BLaER1 treated with 17β-estradiol and CSF1 and Interleukin-3, amounts not matched to agents 10 nM and 100 nM (cell line): Measurements from ENCODE around the gene NMB.

Experiments
- H3K27ac ChIP-seq, 11 experiments: shearing (Covaris generic); formaldehyde crosslinking; 2 replicates each; pipeline ENCODE4 v1.8.1; 2022
- H3K27me3 ChIP-seq, 11 experiments: shearing (Covaris generic); formaldehyde crosslinking; 2 replicates each; pipeline ENCODE4 v1.8.1; 2022
- H3K36me3 ChIP-seq, 11 experiments: shearing (Covaris generic); formaldehyde crosslinking; 2 replicates each; pipeline ENCODE4 v1.8.1; 2022
- H3K4me1 ChIP-seq, 10 experiments: shearing (Covaris generic); formaldehyde crosslinking; 2 replicates each; pipeline ENCODE4 v1.8.1; 2022
- H3K4me2 ChIP-seq, 11 experiments: shearing (Covaris generic); formaldehyde crosslinking; 2 replicates each; pipeline ENCODE4 v1.8.1; 2022
- H3K4me3 ChIP-seq, 10 experiments: shearing (Covaris generic); formaldehyde crosslinking; 2 replicates each; pipeline ENCODE4 v1.8.1; 2022
- H3K9ac ChIP-seq, 11 experiments: shearing (Covaris generic); formaldehyde crosslinking; 2 replicates each; pipeline ENCODE4 v1.8.1; 2022
- H3K9me3 ChIP-seq, 11 experiments: shearing (Covaris generic); formaldehyde crosslinking; replicated peaks in 1 of 11; 2 replicates each; pipeline ENCODE4 v1.8.1; 2022
- H4K20me1 ChIP-seq, 11 experiments: shearing (Covaris generic); formaldehyde crosslinking; 2 replicates each; pipeline ENCODE4 v1.8.1; 2022
- Cebpa-rat ChIP-seq, 11 experiments: shearing (Covaris generic); IDR thresholded peaks; 2 replicates each; pipeline ENCODE4 v1.8.1; 2022

The NMB gene

GRCh38 chr15:84659904-84660781 lies 2.1 kb upstream of the NMB start:
- Histone ChIP-seq H3K36me3 (peaks cover 5 to 39% (median 11%) of the 10 kb centered on the region in 11 experiments; a peak in 20 of 22 replicates), H3K4me1 (peaks cover 38 to 52% (median 44%) of the 10 kb centered on the region in 10 experiments), H4K20me1 (peaks cover 0 to 13% (median 0%) of the 10 kb centered on the region in 11 experiments; a peak in 4 of 22 replicates)

DNA sequence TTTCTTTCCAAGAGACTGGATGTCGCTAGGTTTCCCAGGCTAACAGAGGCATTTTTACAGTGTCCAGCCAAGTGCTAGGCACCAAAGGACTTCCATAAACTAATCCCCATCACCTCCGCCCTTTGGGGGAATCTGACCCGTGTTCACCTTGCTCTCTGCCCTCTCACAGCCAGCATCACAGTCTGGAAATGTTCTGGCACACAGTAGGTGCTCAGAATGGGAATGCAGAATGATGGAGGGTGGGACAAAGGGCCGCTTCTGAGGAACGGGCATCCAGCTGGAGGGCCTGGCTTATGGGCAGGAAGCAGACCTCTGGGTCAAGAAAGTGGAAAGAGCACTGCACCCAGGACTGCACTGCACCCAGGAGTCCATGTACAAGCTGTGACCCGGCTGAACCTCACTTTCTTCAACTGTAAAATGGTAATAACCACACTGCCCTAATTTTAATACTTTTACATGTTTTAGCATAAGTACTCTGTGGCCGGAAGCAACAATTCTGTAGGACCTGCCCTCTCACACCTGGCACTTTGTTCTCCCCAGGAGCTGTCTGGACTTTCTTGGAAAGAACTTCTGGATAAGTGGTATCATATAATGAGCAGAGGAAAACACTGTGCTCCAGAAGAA lies 901 bp upstream of the NMB start:
- Histone ChIP-seq H3K27ac (peak overlapping the region in 10 of 11 experiments; percentile 67 to 84 (median 79); a peak in 19 of 22 replicates), H3K4me1 (peaks cover 38 to 56% (median 49%) of the 10 kb centered on the region in 10 experiments), H3K27me3 (no peaks in the 10 kb centered on the region), H3K4me2 (peak overlapping the region; percentile 89 to 99 (median 95)), H3K36me3 (peaks cover 0 to 27% (median 6%) of the 10 kb centered on the region in 11 experiments; a peak in 8 of 22 replicates), H3K4me3 (peak overlapping the region; percentile 56 to 74 (median 63)), H3K9me3 (no peaks in the 10 kb centered on the region), H4K20me1 (peaks cover 0 to 13% (median 0%) of the 10 kb centered on the region in 11 experiments; a peak in 4 of 22 replicates), H3K9ac (peak overlapping the region; percentile 71 to 85 (median 82))
- no peak for TF ChIP-seq Cebpa-rat (IDR thresholded peaks at IDR 0.05)

More at GRCh38 chr15:84659904-84660781, 2.1 kb upstream of the NMB start:
- no peak for TF ChIP-seq Cebpa-rat (IDR thresholded peaks at IDR 0.05)
- Histone ChIP-seq H3K4me3 (no peak overlapping the region), H3K4me2 (peak overlapping the region in 5 of 11 experiments; percentile 1 to 35 (median 19); a peak in 2 of 22 replicates), H3K9me3 (no peaks in the 10 kb centered on the region), H3K27ac (no peak overlapping the region), H3K27me3 (no peaks in the 10 kb centered on the region), H3K9ac (0 out of 22 replicates have a peak overlapping the region, but pooled peaks of 1 of the 11 experiments have one; percentile 10)

DNA sequence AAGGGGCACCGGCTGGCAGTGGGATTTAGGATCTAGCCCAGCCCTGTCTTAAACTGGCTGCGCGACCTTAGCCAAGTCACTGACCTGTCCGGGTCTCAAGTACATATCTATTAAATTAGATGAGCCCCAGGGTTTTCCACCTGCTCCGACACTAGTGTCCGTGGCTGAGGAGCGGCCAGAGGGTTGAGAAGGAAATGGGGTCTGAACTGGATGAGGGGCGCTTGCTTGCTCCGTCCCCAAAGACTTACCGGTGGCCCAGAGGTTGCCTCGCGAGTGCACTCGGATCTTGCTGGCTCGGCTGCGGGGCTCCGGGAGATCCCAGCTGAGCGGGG lies 285 bp downstream of the NMB start:
- no peaks in the 10 kb centered on the region for H3K9me3 ChIP-seq
- H3K4me1 ChIP-seq: peaks cover 49 to 68% (median 60%) of the 10 kb centered on the region in 10 experiments
- peak overlapping the region; percentile 56 to 74 (median 63) for H3K4me3 ChIP-seq
- peak overlapping the region; percentile 89 to 99 (median 95) for H3K4me2 ChIP-seq
- TF ChIP-seq Cebpa-rat (IDR thresholded peaks at IDR 0.05): no peak
- H4K20me1 ChIP-seq: peaks cover 0 to 13% (median 0%) of the 10 kb centered on the region in 11 experiments; a peak in 4 of 22 replicates
- no peaks in the 10 kb centered on the region for H3K27me3 ChIP-seq
- H3K36me3 ChIP-seq: peaks cover under 1 to 20% (median 3%) of the 10 kb centered on the region in 11 experiments; a peak in 15 of 22 replicates
- peak overlapping the region; percentile 71 to 85 (median 82) for H3K9ac ChIP-seq
- peak overlapping the region; percentile 43 to 84 (median 78); a peak in 21 of 22 replicates for H3K27ac ChIP-seq

DNA sequence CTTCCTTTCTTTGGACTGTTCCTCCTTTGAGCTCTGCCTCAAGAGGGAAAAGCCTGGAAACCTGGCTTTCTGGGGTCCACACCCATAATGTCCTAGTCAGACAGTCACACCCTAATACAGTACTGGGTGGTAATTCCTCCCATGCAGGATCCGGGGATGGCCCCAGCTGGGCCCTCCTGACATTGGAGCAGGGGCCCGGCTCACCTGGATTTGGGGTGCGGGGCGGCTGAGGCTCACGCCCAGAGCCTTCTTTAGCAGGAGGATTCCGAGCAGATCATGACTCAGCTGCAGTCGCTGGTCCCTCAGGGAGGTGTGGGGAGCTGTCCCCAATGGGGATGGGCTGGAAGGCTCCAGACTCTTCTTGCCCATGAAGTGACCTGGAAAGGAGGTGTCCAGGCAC lies 1.0 kb downstream of the NMB start:
- Histone ChIP-seq H3K4me2 (peak overlapping the region; percentile 89 to 99 (median 95)), H3K4me1 (peaks cover 53 to 75% (median 67%) of the 10 kb centered on the region in 10 experiments), H3K4me3 (peak overlapping the region in 8 of 10 experiments; percentile 58 to 74 (median 63); a peak in 10 of 20 replicates), H3K9ac (peak overlapping the region; percentile 10 to 85 (median 82); a peak in 14 of 22 replicates), H3K36me3 (peaks cover 8 to 27% (median 10%) of the 10 kb centered on the region in 11 experiments; a peak in 21 of 22 replicates), H3K27ac (peak overlapping the region in 6 of 11 experiments; percentile 9 to 82 (median 80); a peak in 9 of 22 replicates), H3K27me3 (no peaks in the 10 kb centered on the region), H3K9me3 (no peaks in the 10 kb centered on the region), H4K20me1 (peaks cover 0 to 13% (median 0%) of the 10 kb centered on the region in 11 experiments; a peak in 4 of 22 replicates)
- TF ChIP-seq Cebpa-rat (IDR thresholded peaks at IDR 0.05): no peak

- Histone ChIP-seq H3K27me3 (no peaks in the 10 kb centered on the region), H4K20me1 (peaks cover 0 to 8% (median 0%) of the 10 kb centered on the region in 11 experiments; a peak in 4 of 22 replicates), H3K4me2 (peak overlapping the region; percentile 87 to 98 (median 93)), H3K9ac (peak overlapping the region; percentile 80 to 90 (median 88)), H3K9me3 (no peaks in the 10 kb centered on the region), H3K4me1 (peaks cover 43 to 81% (median 67%) of the 10 kb centered on the region in 10 experiments), H3K36me3 (peaks cover 25 to 33% (median 30%) of the 10 kb centered on the region in 11 experiments), H3K4me3 (peak overlapping the region; percentile 64 to 78 (median 72)), H3K27ac (peak overlapping the region; percentile 35 to 93 (median 87); a peak in 21 of 22 replicates)
- TF ChIP-seq Cebpa-rat (IDR thresholded peaks at IDR 0.05): no peak
Measured at GRCh38 chr15:84654689-84655453, 3.1 kb downstream of the NMB start.

DNA sequence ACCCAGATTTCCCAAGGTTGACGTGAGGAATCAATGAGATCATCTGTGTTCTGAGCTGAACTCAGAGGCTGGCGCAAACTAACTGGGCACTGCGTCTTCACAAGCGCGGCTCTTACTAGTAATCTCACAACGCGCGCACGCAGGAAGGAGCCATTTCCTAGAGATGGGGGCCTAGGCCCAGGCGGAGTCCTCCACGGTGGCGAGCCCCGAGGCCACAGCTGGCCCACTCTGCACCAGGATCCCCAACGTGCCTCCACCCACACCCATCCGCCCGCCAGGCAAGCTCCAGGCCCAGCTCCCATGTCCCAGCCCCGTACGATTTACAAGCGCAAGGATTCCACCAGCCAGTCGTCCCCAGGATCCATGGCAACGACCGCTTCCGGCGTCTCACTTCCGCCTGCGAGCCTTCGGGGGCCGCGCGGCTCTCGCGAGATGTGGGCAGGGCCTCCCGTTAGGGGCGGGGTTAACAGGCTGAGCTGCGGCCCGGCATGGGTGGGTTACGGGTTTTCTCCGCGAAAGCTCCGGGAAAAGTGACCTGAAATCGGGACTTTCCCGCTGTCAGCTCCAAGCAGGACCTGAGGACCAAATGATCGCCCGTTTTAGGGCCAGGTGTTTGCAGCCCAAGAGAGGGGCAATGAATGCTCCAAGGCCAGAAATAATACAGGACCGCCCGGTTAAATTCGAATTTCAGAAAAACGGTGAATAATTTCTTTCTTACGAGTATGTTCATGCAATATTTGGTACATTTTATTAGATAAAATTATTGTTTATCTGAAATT lies 3.9 kb downstream of the NMB start, which contains the start of gene WDR73:
WDR73 (minus strand) TSS at position 374 of the 779 bp plus-strand sequence; CDS start at position 365, 9 bp downstream.
- Histone ChIP-seq H3K9me3 (no peaks in the 10 kb centered on the region), H3K4me1 (peaks cover 40 to 76% (median 62%) of the 10 kb centered on the region in 10 experiments), H4K20me1 (peaks cover 0 to 5% (median 0%) of the 10 kb centered on the region in 11 experiments; a peak in 2 of 22 replicates), H3K27ac (peak within 1 kb of the TSS; percentile 35 to 93 (median 87); a peak in 21 of 22 replicates), H3K9ac (peak within 1 kb of the TSS; percentile 80 to 90 (median 88)), H3K4me3 (peak within 1 kb of the TSS; percentile 64 to 78 (median 72)), H3K36me3 (peaks cover 33 to 41% (median 38%) of the 10 kb centered on the region in 11 experiments), H3K27me3 (no peaks in the 10 kb centered on the region), H3K4me2 (peak within 1 kb of the TSS; percentile 87 to 98 (median 93))
- no peak for TF ChIP-seq Cebpa-rat (IDR thresholded peaks at IDR 0.05)

DNA sequence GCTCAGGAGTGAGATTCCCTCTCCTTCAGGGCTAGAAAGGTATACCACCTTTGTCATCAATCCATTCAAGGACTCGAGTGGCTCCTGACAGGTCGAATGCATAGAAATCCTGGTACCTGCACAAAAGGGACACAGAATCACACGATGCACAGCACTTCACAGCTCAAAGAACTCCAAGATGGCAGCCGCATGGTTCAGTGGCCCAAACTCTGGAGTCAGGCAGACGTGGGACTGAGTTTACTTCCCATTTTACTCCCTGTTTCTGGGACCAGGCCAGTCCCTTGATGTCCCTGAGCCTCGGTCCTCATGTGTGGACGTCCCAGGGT lies 4.5 kb downstream of the NMB start:
- Histone ChIP-seq H3K36me3 (peaks cover 39 to 46% (median 44%) of the 10 kb centered on the region in 11 experiments), H3K27ac (peak overlapping the region; percentile 35 to 93 (median 87); a peak in 21 of 22 replicates), H3K9ac (peak overlapping the region; percentile 80 to 90 (median 88))

More for the DNA sequence above, 4.5 kb downstream of the NMB start:
- Histone ChIP-seq H3K9me3 (no peaks in the 10 kb centered on the region), H3K4me3 (peak overlapping the region; percentile 64 to 78 (median 72)), H4K20me1 (peaks cover 0 to 10% (median 2%) of the 10 kb centered on the region in 11 experiments; a peak in 7 of 22 replicates), H3K27me3 (no peaks in the 10 kb centered on the region), H3K4me1 (peaks cover 34 to 76% (median 59%) of the 10 kb centered on the region in 10 experiments), H3K4me2 (peak overlapping the region; percentile 87 to 98 (median 93))
- no peak for TF ChIP-seq Cebpa-rat (IDR thresholded peaks at IDR 0.05)
